Neural cell (in vitro differentiated cells): ENCODE measurements around the gene ETV3.

Experiments
- CTCF ChIP-seq: fragments of 450-650 bp; IDR thresholded peaks from 2 replicates; pipeline ENCODE4 v1.5.1; 2014; ENCODE audit warnings: antibody characterized with exemption, mild to moderate bottlenecking, moderate library complexity; ENCODE audit not compliant: poor library complexity, severe bottlenecking
- EZH2 ChIP-seq: fragments of 200-600, 300-800 bp; shearing (Covaris generic), sonication (generic); IDR thresholded peaks from 2 replicates; pipeline ENCODE4 v1.6.1; 2014; ENCODE audit warnings: antibody characterized with exemption, low read length, borderline replicate concordance, mild to moderate bottlenecking; ENCODE audit not compliant: insufficient read depth, poor library complexity, severe bottlenecking
- POLR2AphosphoS5 ChIP-seq: IDR thresholded peaks from 2 replicates; pipeline ENCODE4 v1.6.1; 2012
- RAD21 ChIP-seq: fragments of 450-650 bp; conservative IDR thresholded peaks from 2 replicates; pipeline ENCODE4 v1.6.1; 2014; ENCODE audit warnings: antibody characterized with exemption, mild to moderate bottlenecking, moderate library complexity
- TAF1 ChIP-seq: IDR thresholded peaks from 2 replicates; pipeline ENCODE4 v1.6.1; 2012; ENCODE audit warnings: low read depth

- TF ChIP-seq CTCF (no peak), EZH2 (no peak), POLR2AphosphoS5 (no peak), TAF1 (no peak), RAD21 (no peak)
Measured at GRCh38 chr1:157155658-157156057, 17.5 kb upstream of the ETV3 start.
